Measurements from ENCODE around the gene SPRR5.

The SPRR5 gene

GRCh38 chr1:152951711-152952110 lies 4.7 kb downstream of the SPRR5 start:
- no peak for DNase-seq

- DNase-seq = no peak
Measured at GRCh38 chr1:152953761-152954160, 6.8 kb downstream of the SPRR5 start.

GRCh38 chr1:152954436-152954835 lies 7.4 kb downstream of the SPRR5 start:
- DNase-seq = peak; percentile 2

GRCh38 chr1:152957561-152957960 lies 10.6 kb downstream of the SPRR5 start:
- DNase-seq = no peak

GRCh38 chr1:152959273-152959672 lies 12.3 kb downstream of the SPRR5 start:
- no peak for DNase-seq

- no peak for DNase-seq
Measured at GRCh38 chr1:152959801-152960451, 12.9 kb downstream of the SPRR5 start.

- DNase-seq = no peak
Measured at GRCh38 chr1:152960452-152961044, 13.5 kb downstream of the SPRR5 start.

GRCh38 chr1:152961226-152961891 lies 14.4 kb downstream of the SPRR5 start:
- DNase-seq = no peak

- no peak for DNase-seq
Measured at GRCh38 chr1:152962876-152963415, 15.9 kb downstream of the SPRR5 start.

- no peak for DNase-seq
Measured at GRCh38 chr1:152964536-152964935, 17.5 kb downstream of the SPRR5 start.

- no peak for DNase-seq
Measured at GRCh38 chr1:152965853-152966252, 18.8 kb downstream of the SPRR5 start.

- no peak for DNase-seq
Measured at GRCh38 chr1:152967201-152967600, 20.2 kb downstream of the SPRR5 start.

GRCh38 chr1:152968248-152968647 lies 21.2 kb downstream of the SPRR5 start:
- no peak for DNase-seq

- no peak for DNase-seq
Measured at GRCh38 chr1:152969036-152969435, 22.0 kb downstream of the SPRR5 start.

GRCh38 chr1:152970495-152970894 lies 23.5 kb downstream of the SPRR5 start, which contains the start of gene SPRR4:
SPRR4 (plus strand) TSS chr1:152970648; CDS start chr1:152971891, 1,243 bp downstream.
- no peak for DNase-seq

- DNase-seq = no peak
Measured at GRCh38 chr1:152972196-152972886, 25.3 kb downstream of the SPRR5 start.

- no peak for DNase-seq
Measured at GRCh38 chr1:152976688-152977087, 29.7 kb downstream of the SPRR5 start.

- DNase-seq = no peak
Measured at GRCh38 chr1:152977614-152978013, 30.6 kb downstream of the SPRR5 start.

- DNase-seq = no peak
Measured at GRCh38 chr1:152980676-152981075, 33.7 kb downstream of the SPRR5 start.

GRCh38 chr1:152981146-152981871 lies 34.3 kb downstream of the SPRR5 start:
- DNase-seq = no peak

GRCh38 chr1:152982076-152982475 lies 35.1 kb downstream of the SPRR5 start:
- no peak for DNase-seq

- no peak for DNase-seq
Measured at GRCh38 chr1:152983234-152983633, 36.2 kb downstream of the SPRR5 start.

- no peak for DNase-seq
Measured at GRCh38 chr1:152983743-152984142, 36.7 kb downstream of the SPRR5 start, which contains the start of gene SPRR1A. SPRR1A (plus strand) TSS chr1:152984081; CDS start chr1:152985231, 1,150 bp downstream.

Measured in HCEC 1CT (cell line).